OCI-LY1 (cell line): ENCODE measurements around the gene AGPAT3.
A peak's percentile ranks its signal among the peaks of the same experiment; 100 is the strongest.

Experiments
- CTCF ChIP-seq: fragments of 200-600 bp; sonication (generic), shearing (Covaris generic); IDR thresholded peaks from 2 replicates; pipeline ENCODE4 v1.5.1; 2017; ENCODE audit warnings: mild to moderate bottlenecking, antibody characterized with exemption, low read length, moderate library complexity, mixed read lengths
- EZH2 ChIP-seq: fragments of 200-600 bp; sonication (generic), shearing (Covaris generic); IDR thresholded peaks from 2 replicates; pipeline ENCODE4 v1.8.0; 2017; ENCODE audit warnings: borderline replicate concordance, mixed run types, mild to moderate bottlenecking, antibody characterized with exemption, low read length, moderate library complexity, mixed read lengths

GRCh38 chr21:43917515-43918384, 52.7 kb downstream of the AGPAT3 start:
- TF ChIP-seq CTCF = 0 out of 2 replicates have a peak, but pooled peaks have one; percentile 18
- TF ChIP-seq EZH2 = no peak
